HEK293 (cell line): Measurements from ENCODE around the gene SCAMP5.

ENCODE experiments used
- CTCF ChIA-PET: fragments of 350-600 bp; formaldehyde crosslinking; extraction: SDS; loops from one replicate; lab custom pipeline; 2021; ENCODE audit warnings: antibody characterized with exemption; lab: Yijun Ruan, JAX
- POLR2A ChIA-PET: fragments of 300-600 bp; formaldehyde crosslinking; extraction: SDS; loops from one replicate; lab custom pipeline; 2020; ENCODE audit warnings: antibody characterized with exemption, inconsistent platforms; lab: Yijun Ruan, JAX
- H3K27ac ChIP-seq: fragments of 200-500 bp; sonication (Bioruptor generic); 2 replicates; pipeline ENCODE4 v1.5.1; 2014; ENCODE audit warnings: low read depth, low read length, control low read depth, inconsistent platforms; ENCODE audit errors: extremely low read depth
- H3K36me3 ChIP-seq, 2 experiments: fragments of 200-500 bp in 1 of 2; sonication (Bioruptor generic) in 1 of 2; 1 replicate in 1 of 2; 2 replicates in 1 of 2; pipeline ENCODE4 v1.5.1; 2014 to 2017; ENCODE audit warnings: inconsistent platforms in 2 of 2, low read length in 2 of 2; ENCODE audit not compliant: control insufficient read depth in 2 of 2, insufficient read depth in 1 of 2
- H3K4me1 ChIP-seq: fragments of 200-500 bp; sonication (Bioruptor generic); 2 replicates; pipeline ENCODE4 v1.5.1; 2014; ENCODE audit warnings: mild to moderate bottlenecking, low read length, inconsistent platforms; ENCODE audit not compliant: control insufficient read depth, insufficient read depth
- H3K4me3 ChIP-seq: 2 replicates; pipeline ENCODE4 v1.5.1; 2011; ENCODE audit warnings: low read depth, mild to moderate bottlenecking, control low read depth, low read length, moderate library complexity
- H3K9me3 ChIP-seq: fragments of 200-500 bp; sonication (Bioruptor generic); 2 replicates; pipeline ENCODE4 v1.5.1; 2014; ENCODE audit warnings: low read depth, low read length, inconsistent platforms; ENCODE audit not compliant: control insufficient read depth, insufficient read depth
- BCL11A ChIP-seq: fragments of 450-650 bp; formaldehyde crosslinking; IDR thresholded peaks from 2 replicates; pipeline ENCODE4 v1.5.1; 2016; ENCODE audit warnings: low read depth, missing biosample characterization, missing genetic modification characterization
- GLIS2 ChIP-seq: fragments of 450-650 bp; formaldehyde crosslinking; IDR thresholded peaks from 2 replicates; pipeline ENCODE4 v1.5.1; 2016; ENCODE audit warnings: missing biosample characterization, missing genetic modification characterization
- PRDM1 ChIP-seq: fragments of 450-650 bp; formaldehyde crosslinking; IDR thresholded peaks from 2 replicates; pipeline ENCODE4; 2016; ENCODE audit warnings: missing biosample characterization, missing genetic modification characterization
- WT1 ChIP-seq: fragments of 450-650 bp; formaldehyde crosslinking; IDR thresholded peaks from 2 replicates; pipeline ENCODE4 v1.5.1; 2016; ENCODE audit warnings: missing biosample characterization, missing genetic modification characterization
- ZNF112 ChIP-seq: fragments of 450-650 bp; formaldehyde crosslinking; IDR thresholded peaks from 2 replicates; pipeline ENCODE4 v1.5.0; 2017; ENCODE audit warnings: missing biosample characterization, missing genetic modification characterization
- ZNF184 ChIP-seq: fragments of 450-650 bp; IDR thresholded peaks from 2 replicates; pipeline ENCODE4 v1.5.1; 2018; ENCODE audit warnings: missing biosample characterization, mild to moderate bottlenecking, missing genetic modification characterization
- ZNF26 ChIP-seq: fragments of 450-650 bp; formaldehyde crosslinking; IDR thresholded peaks from 2 replicates; pipeline ENCODE4 v1.5.1; 2016; ENCODE audit warnings: missing biosample characterization, missing genetic modification characterization
- ZNF354C ChIP-seq: fragments of 450-650 bp; formaldehyde crosslinking; IDR thresholded peaks from 2 replicates; pipeline ENCODE4 v1.5.1; 2016; ENCODE audit warnings: missing biosample characterization, missing genetic modification characterization, low read depth, borderline replicate concordance
- ZNF518A ChIP-seq: fragments of 450-650 bp; formaldehyde crosslinking; conservative IDR thresholded peaks from 2 replicates; pipeline ENCODE4 v1.5.1; 2016; ENCODE audit warnings: low read depth, missing biosample characterization, missing genetic modification characterization
- ZNF529 ChIP-seq: fragments of 450-650 bp; formaldehyde crosslinking; IDR thresholded peaks from 2 replicates; pipeline ENCODE4 v1.5.1; 2017; ENCODE audit warnings: missing genetic modification characterization, missing biosample characterization; ENCODE audit not compliant: insufficient replicate concordance
- ZNF596 ChIP-seq: fragments of 450-650 bp; IDR thresholded peaks from 2 replicates; pipeline ENCODE4 v1.5.0; 2018; ENCODE audit warnings: missing biosample characterization, mild to moderate bottlenecking, missing genetic modification characterization, moderate library complexity
- ZNF664 ChIP-seq: fragments of 450-650 bp; formaldehyde crosslinking; IDR thresholded peaks from 2 replicates; pipeline ENCODE4 v1.5.1; 2016; ENCODE audit warnings: missing biosample characterization, missing genetic modification characterization

SCAMP5 gene

GRCh38 chr15:74962671-74963070, 32.7 kb upstream of the SCAMP5 start:
- ChIA-PET CTCF (interaction anchor here (0.6 to 1.8 kb wide), 6 partner anchors 11 to 584 kb away, joined by 3 to 7 read pairs (median 6); no protein-coding TSS in a partner anchor), POLR2A (interaction anchor here (0.8 kb wide), 1 partner anchor 12 kb away, joined by 5 read pairs; no protein-coding TSS in a partner anchor)
- Histone ChIP-seq H3K4me3 (no peak overlapping the region), H3K9me3 (no peaks in the 10 kb centered on the region), H3K27ac (no peak overlapping the region), H3K36me3 (no peaks in the 10 kb centered on the region), H3K4me1 (no peaks in the 10 kb centered on the region; the same call in 1 of the 2 replicates)
- TF ChIP-seq BCL11A (tag by site-specific recombination): no peak

GRCh38 chr15:74963213-74963612, 32.1 kb upstream of the SCAMP5 start:
- Histone ChIP-seq H3K4me3 (no peak overlapping the region), H3K9me3 (no peaks in the 10 kb centered on the region), H3K36me3 (no peaks in the 10 kb centered on the region), H3K27ac (no peak overlapping the region), H3K4me1 (no peaks in the 10 kb centered on the region)
- ChIA-PET POLR2A (no interaction called here), CTCF (interaction anchor here (0.5 to 2.2 kb wide), 5 partner anchors 12 to 585 kb away, joined by 3 to 8 read pairs (median 7); no protein-coding TSS in a partner anchor)
- TF ChIP-seq ZNF184 (tag by site-specific recombination) (no peak), ZNF596 (tag by site-specific recombination) (no peak), WT1 (tag by site-specific recombination) (no peak), ZNF664 (tag by site-specific recombination) (peak; percentile 94)

GRCh38 chr15:74964794-74965193, 30.6 kb upstream of the SCAMP5 start:
- Histone ChIP-seq H3K9me3 (no peaks in the 10 kb centered on the region), H3K4me3 (no peak overlapping the region), H3K27ac (no peak overlapping the region), H3K4me1 (no peaks in the 10 kb centered on the region)
- POLR2A ChIA-PET: interaction anchor here (0.6 kb wide), 1 partner anchor 17 kb away, joined by 3 read pairs; no protein-coding TSS in a partner anchor
- CTCF ChIA-PET: interaction anchor here (1.2 to 2.2 kb wide), 2 partner anchors 11 to 14 kb away, joined by 4 to 8 read pairs; no protein-coding TSS in a partner anchor
- no peak for TF ChIP-seq ZNF112 (tag by site-specific recombination)
- TF ChIP-seq PRDM1 (tag by site-specific recombination): 0 out of 2 replicates have a peak, but pooled peaks have one; percentile 26
- no peak for TF ChIP-seq ZNF26 (tag by site-specific recombination)
- TF ChIP-seq ZNF518A: no peak
- TF ChIP-seq ZNF529 (tag by site-specific recombination): no peak
- TF ChIP-seq GLIS2 (tag by site-specific recombination): no peak
- no peak for TF ChIP-seq ZNF354C (tag by site-specific recombination)
- TF ChIP-seq, all 188 proteins: peak for 1
- no peaks in the 10 kb centered on the region for H3K36me3 ChIP-seq
